ENCODE measurements around the gene SLC7A5. TPM values are rescaled to one million over a fixed set of nuclear protein-coding genes. Genes with fewer than 3 reads are reported as not detected.
A peak's percentile ranks its signal among the peaks of the same experiment; 100 is the strongest.
"Not testable (repeated sequence)": the region's sequence is repeated elsewhere in the genome, so short reads cannot be mapped to it uniquely, and the experiment has no call there.

The SLC7A5 gene
- polyA plus RNA-seq, 3 donors from 2014 or later, result 2.6 to 7.3 (median 4.2) TPM

GRCh38 chr16:87897521-87898505 is 28.5 kb upstream of the SLC7A5 start:
- Mint-ChIP-seq H3K9me3 (no peaks in the 10 kb centered on the region), H3K27me3 (ENCODE audit: low read depth in 3 of 3) (peaks cover 0 to 13% (median 5%) of the 10 kb centered on the region in 3 donors), H3K27ac (peak overlapping the region in 5 of 6 donors; percentile 6 to 92 (median 75)), H3K4me3 (peak overlapping the region; percentile 33 to 73 (median 58)), H3K4me1 (peaks cover 30 to 31% of the 10 kb centered on the region in 2 donors), H3K36me3 (no peaks in the 10 kb centered on the region)
- DNase-seq, result peak in 2 of 3 donors; percentile 22 to 30

DNA sequence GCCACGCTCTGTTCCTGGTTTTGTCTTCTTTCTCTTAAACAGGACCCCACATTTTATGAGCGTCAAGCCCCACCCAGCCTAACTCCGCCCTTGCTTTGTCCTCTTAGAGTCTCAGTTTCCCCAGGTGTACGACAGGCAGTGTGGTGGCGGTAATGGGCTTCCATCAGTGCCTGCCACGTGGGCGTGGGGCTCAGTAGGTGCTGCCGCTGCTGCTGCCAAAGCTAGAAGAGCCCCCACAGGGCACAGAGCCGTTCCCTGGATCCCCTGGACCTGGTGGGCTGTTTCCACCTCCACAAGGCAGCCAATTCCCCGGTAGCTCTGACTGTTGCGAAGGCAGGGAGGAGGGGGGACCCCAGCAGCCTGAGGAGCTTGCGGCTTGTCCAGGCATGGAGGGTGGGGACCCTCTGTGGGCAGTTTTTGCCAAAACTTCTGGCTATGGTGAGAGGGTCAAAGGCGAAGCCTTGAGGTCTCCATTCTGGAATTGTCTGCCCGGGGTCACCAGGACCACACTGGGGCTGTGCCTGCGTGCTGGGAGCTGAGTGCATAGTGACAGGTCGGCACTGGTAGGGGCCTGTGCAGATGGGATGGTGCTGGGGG is 27.7 kb upstream of the SLC7A5 start:
- not testable (repeated sequence) for DNase-seq, H3K9me3 Mint-ChIP-seq, H3K36me3 Mint-ChIP-seq
- H3K4me1 Mint-ChIP-seq, result peaks cover 30 to 31% of the 10 kb centered on the region in 2 donors
- peak overlapping the region in 4 of 5 donors; percentile 8 to 73 (median 66) for H3K4me3 Mint-ChIP-seq
- H3K27ac Mint-ChIP-seq, result peak overlapping the region in 5 of 6 donors; percentile 6 to 95 (median 75)
- peaks cover 0 to 13% (median 5%) of the 10 kb centered on the region in 3 donors for H3K27me3 Mint-ChIP-seq (ENCODE audit: low read depth in 3 of 3)

DNA sequence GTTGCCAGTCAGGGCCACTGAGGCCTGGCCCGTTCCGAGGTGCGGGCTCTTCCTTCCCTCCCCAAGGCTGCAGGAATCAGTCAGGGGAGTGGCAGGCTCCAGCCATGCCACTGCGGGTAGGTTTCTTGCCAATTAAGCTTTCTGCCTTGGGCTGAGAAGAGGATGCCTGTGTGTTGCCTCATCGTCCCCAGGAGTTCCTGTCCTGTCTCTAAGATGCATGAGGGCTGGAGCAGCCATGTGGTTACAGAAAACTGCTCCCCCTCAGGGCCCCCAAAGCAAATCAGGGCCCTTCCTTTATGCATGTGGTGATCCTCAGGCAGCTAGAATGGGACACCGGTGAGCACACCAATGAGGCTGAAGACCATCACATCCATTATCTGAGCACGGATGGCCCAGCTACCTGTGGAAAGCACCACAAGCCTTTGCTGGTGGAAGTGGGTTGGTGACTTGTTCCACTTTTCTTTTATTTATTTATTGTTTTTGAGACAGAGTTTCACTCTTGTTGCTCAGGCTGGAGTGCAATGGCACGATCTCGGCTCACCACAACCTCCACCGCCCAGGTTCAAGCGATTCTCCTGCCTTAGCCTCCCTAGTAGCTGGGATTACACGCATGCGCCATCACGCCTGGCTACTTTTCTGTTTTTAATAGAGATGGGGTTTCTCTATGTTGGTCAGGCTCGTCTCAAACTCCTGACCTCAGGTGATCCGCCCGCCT is 27.0 kb upstream of the SLC7A5 start:
- not testable (repeated sequence) for H3K9me3 Mint-ChIP-seq, DNase-seq, H3K36me3 Mint-ChIP-seq
- H3K27ac Mint-ChIP-seq, result peak overlapping the region; percentile 79 to 95 (median 88)
- peaks cover 30 to 31% of the 10 kb centered on the region in 2 donors for H3K4me1 Mint-ChIP-seq
- H3K4me3 Mint-ChIP-seq, result peak overlapping the region in 4 of 5 donors; percentile 57 to 84 (median 78)
- peaks cover 0 to 13% (median 7%) of the 10 kb centered on the region in 3 donors for H3K27me3 Mint-ChIP-seq (ENCODE audit: low read depth in 3 of 3)

- peak; percentile 70 to 76 (median 73) for DNase-seq
- H3K27ac Mint-ChIP-seq, result peak overlapping the region; percentile 79 to 95 (median 88)
- no peaks in the 10 kb centered on the region for H3K36me3 Mint-ChIP-seq
- H3K4me1 Mint-ChIP-seq, result peaks cover 30 to 31% of the 10 kb centered on the region in 2 donors
- H3K27me3 Mint-ChIP-seq (ENCODE audit: low read depth in 3 of 3), result peaks cover 0 to 13% (median 7%) of the 10 kb centered on the region in 3 donors
- no peaks in the 10 kb centered on the region for H3K9me3 Mint-ChIP-seq
- peak overlapping the region; percentile 34 to 84 (median 75) for H3K4me3 Mint-ChIP-seq
These were observed 26.4 kb upstream of the SLC7A5 start for GRCh38 chr16:87895641-87896141.

GRCh38 chr16:87894005-87894404 is 24.7 kb upstream of the SLC7A5 start:
- H3K27ac Mint-ChIP-seq; H3K27me3 Mint-ChIP-seq (ENCODE audit: low read depth in 3 of 3); H3K36me3 Mint-ChIP-seq: not testable (repeated sequence)

GRCh38 chr16:87891764-87892163 is 22.5 kb upstream of the SLC7A5 start:
- Mint-ChIP-seq H3K36me3 (no peaks in the 10 kb centered on the region), H3K9me3 (no peaks in the 10 kb centered on the region), H3K27me3 (ENCODE audit: low read depth in 3 of 3) (peaks cover 3 to 7% (median 6%) of the 10 kb centered on the region in 3 donors), H3K4me3 (no peak overlapping the region), H3K27ac (no peak overlapping the region), H3K4me1 (peaks cover 15 to 16% of the 10 kb centered on the region in 2 donors)
- DNase-seq, result no peak

More at GRCh38 chr16:87894005-87894404, 24.7 kb upstream of the SLC7A5 start:
- not testable (repeated sequence) for DNase-seq, H3K4me3 Mint-ChIP-seq, H3K9me3 Mint-ChIP-seq
- H3K4me1 Mint-ChIP-seq, result peaks cover 30 to 31% of the 10 kb centered on the region in 2 donors

- not testable (repeated sequence) for H3K4me3 Mint-ChIP-seq; H3K27ac Mint-ChIP-seq; H3K4me1 Mint-ChIP-seq; H3K9me3 Mint-ChIP-seq; H3K36me3 Mint-ChIP-seq; H3K27me3 Mint-ChIP-seq (ENCODE audit: low read depth in 3 of 3); DNase-seq
These were observed 20.5 kb upstream of the SLC7A5 start for GRCh38 chr16:87889762-87890161.

GRCh38 chr16:87888346-87888745 is 19.0 kb upstream of the SLC7A5 start:
- not testable (repeated sequence) for DNase-seq; H3K27ac Mint-ChIP-seq; H3K9me3 Mint-ChIP-seq; H3K4me1 Mint-ChIP-seq; H3K36me3 Mint-ChIP-seq; H3K4me3 Mint-ChIP-seq; H3K27me3 Mint-ChIP-seq (ENCODE audit: low read depth in 3 of 3)

DNA sequence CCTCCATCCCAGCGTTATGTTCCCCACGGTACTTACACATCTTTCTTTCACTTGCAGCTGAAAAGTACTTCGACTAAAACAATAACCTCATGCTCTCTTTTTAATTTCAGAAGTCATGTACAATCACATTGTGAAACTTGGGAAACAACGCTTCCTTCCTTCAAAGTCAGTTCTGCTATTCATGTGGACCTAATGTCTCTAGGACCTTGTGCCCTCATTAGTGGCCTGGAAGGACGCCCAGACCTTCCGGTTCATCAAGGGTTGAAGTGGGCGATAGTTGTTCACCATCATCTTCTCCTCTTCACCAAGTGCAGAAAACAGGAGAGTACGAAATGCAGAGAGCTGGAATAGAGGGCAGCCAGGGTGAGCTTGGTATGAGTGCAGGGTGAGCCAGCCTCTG is 18.6 kb upstream of the SLC7A5 start:
- not testable (repeated sequence) for DNase-seq; H3K36me3 Mint-ChIP-seq; H3K4me3 Mint-ChIP-seq; H3K9me3 Mint-ChIP-seq; H3K27ac Mint-ChIP-seq; H3K27me3 Mint-ChIP-seq (ENCODE audit: low read depth in 3 of 3); H3K4me1 Mint-ChIP-seq

GRCh38 chr16:87885371-87885967 is 16.2 kb upstream of the SLC7A5 start:
- not testable (repeated sequence) for H3K27ac Mint-ChIP-seq, H3K4me3 Mint-ChIP-seq, H3K36me3 Mint-ChIP-seq

DNA sequence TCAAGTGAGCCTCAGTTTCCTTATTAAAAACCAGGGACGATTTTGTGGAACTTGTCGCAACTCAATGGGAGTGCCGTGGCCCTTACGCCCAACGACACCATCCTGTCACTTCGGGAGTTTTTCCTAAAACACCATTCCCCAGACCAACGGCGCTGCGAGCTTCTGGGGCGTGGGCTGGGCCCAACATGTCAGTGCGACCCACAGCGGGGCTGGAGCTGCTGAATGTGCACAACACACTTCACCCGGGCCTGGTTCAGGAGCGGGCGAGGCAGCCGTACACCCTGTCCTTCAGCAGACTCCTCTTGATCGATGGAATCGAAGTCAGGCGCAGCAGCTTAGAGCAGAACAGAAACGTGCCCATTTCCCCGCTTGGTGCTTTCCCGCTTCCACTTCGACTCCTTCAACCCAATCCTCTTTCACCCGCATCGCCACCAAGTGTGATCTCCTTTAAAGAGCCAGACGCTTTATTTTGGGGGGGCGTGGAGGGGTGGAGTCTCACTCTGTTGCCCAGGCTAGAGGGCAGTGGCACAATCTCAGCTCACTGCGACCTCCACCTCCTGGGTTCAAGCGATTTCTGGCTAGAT is 13.2 kb upstream of the SLC7A5 start:
- H3K4me1 Mint-ChIP-seq, result no peaks in the 10 kb centered on the region
- H3K4me3 Mint-ChIP-seq, result no peak overlapping the region
- no peaks in the 10 kb centered on the region for H3K36me3 Mint-ChIP-seq
- H3K27ac Mint-ChIP-seq, result no peak overlapping the region
- H3K9me3 Mint-ChIP-seq, result peaks cover 0 to 2% (median 0%) of the 10 kb centered on the region in 6 donors
- peaks cover 2 to 3% (median 2%) of the 10 kb centered on the region in 3 donors for H3K27me3 Mint-ChIP-seq (ENCODE audit: low read depth in 3 of 3)
- DNase-seq, result no peak

More at GRCh38 chr16:87885371-87885967, 16.2 kb upstream of the SLC7A5 start:
- not testable (repeated sequence) for H3K27me3 Mint-ChIP-seq (ENCODE audit: low read depth in 3 of 3); DNase-seq; H3K9me3 Mint-ChIP-seq; H3K4me1 Mint-ChIP-seq

DNA sequence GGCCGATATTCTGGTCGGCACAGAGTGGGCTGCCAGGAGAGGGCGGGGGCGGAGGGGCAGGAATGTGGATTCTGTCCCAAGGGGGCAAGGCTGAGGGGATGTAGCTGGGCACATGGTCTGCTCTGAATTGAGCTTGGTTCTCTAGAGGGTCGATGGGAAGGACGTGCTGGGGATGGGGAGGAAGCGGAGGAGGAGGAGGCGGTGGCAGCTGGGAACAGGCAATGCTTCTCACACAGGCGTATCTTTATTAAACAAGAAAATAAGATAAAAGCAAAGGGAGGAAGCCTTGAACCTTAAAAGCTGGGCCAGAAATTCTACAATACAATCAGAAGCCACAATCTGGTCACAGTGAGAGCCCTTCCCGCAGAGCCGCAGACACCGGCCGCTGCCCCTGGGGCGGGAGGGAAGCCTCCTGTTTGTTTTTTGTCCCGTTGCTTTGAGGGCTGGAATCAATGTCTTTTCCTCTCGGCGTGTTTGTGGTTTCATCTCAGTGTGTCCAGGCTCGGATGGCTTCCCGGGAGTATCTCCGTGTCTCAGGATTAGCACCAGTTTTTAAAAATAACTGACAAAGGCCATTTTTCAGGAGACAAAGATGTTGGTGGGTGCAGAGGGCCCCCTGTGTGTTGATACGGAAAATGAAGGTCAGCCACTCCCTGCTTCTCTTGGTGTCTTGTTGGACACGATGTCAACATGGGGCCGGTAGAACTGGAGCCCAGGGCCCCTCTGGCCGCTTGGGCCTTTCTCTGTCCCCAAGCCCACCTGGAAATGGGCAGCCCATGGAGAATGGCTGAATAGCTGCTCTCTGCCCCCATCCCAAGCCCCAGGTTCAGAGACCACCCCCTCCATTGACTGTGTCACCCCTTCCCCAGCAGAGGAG is 12.3 kb upstream of the SLC7A5 start:
- Mint-ChIP-seq H3K36me3 (no peaks in the 10 kb centered on the region), H3K27me3 (ENCODE audit: low read depth in 3 of 3) (peaks cover 2 to 5% (median 2%) of the 10 kb centered on the region in 3 donors), H3K4me1 (no peaks in the 10 kb centered on the region), H3K4me3 (no peak overlapping the region), H3K9me3 (peaks cover 0 to 2% (median 0%) of the 10 kb centered on the region in 6 donors), H3K27ac (no peak overlapping the region)
- no peak for DNase-seq
